BJ (cell line): Measurements from ENCODE around the gene FAM47E. TPM values are rescaled to one million over a fixed set of nuclear protein-coding genes. Genes with fewer than 3 reads are reported as not detected.

Experiments
- CTCF ChIA-PET: fragments of 350-600 bp; formaldehyde crosslinking; extraction: SDS; loops from one replicate; lab custom pipeline; 2021; ENCODE audit warnings: antibody characterized with exemption, inconsistent platforms; lab: Yijun Ruan, JAX
- POLR2A ChIA-PET: fragments of 300-600 bp; sonication (Branson Sonifier 250); formaldehyde crosslinking; extraction: SDS; loops from one replicate; lab custom pipeline; 2021; ENCODE audit warnings: antibody characterized with exemption; lab: Charles Lee
- DNase-seq: peaks from one replicate; pipeline ENCODE4 v3.0.0-alpha.2; 2011; ENCODE audit warnings: low read depth
- H3K27me3 ChIP-seq: 2 replicates; pipeline ENCODE4 v1.6.0; 2011; ENCODE audit warnings: low read length; ENCODE audit not compliant: control insufficient read depth, insufficient read depth
- H3K36me3 ChIP-seq: 2 replicates; pipeline ENCODE4 v1.5.1; 2011; ENCODE audit warnings: low read length; ENCODE audit not compliant: control insufficient read depth, insufficient read depth
- H3K4me3 ChIP-seq: 2 replicates; pipeline ENCODE4 v1.5.1; 2011; ENCODE audit warnings: low read depth, mild to moderate bottlenecking, control low read depth, low read length
- CTCF ChIP-seq: IDR thresholded peaks from 2 replicates; pipeline ENCODE4 v1.5.1; 2011; ENCODE audit warnings: low read depth, mild to moderate bottlenecking, control low read depth, inconsistent platforms, low read length, moderate library complexity; ENCODE audit not compliant: insufficient read depth
- polyA plus RNA-seq: library from polyadenylated mRNA; depleted of rRNA; stranded (reverse); fragments of >200 nt; gene quantifications from 2 replicates; pipeline ENCODE4 v1.2.3, GENCODE V29; 2011

FAM47E gene
- polyA plus RNA-seq, 1 experiment = 0.05 TPM

GRCh38 chr4:76234679-76235044 is 16.9 kb upstream of the FAM47E start:
- ChIA-PET POLR2A (no interaction called here), CTCF (interaction anchor here (1.2 kb wide), 1 partner anchor 23 kb away, joined by 3 read pairs; no protein-coding TSS in a partner anchor)
- no peak for TF ChIP-seq CTCF
- Histone ChIP-seq H3K27me3 (peaks cover 4% of the 10 kb centered on the region), H3K36me3 (no peaks in the 10 kb centered on the region), H3K4me3 (no peak overlapping the region)
- DNase-seq = no peak

- H3K27me3 ChIP-seq = peaks cover 2% of the 10 kb centered on the region
- POLR2A ChIA-PET = no interaction called here
- no peak overlapping the region for H3K4me3 ChIP-seq
- DNase-seq = no peak
- no peaks in the 10 kb centered on the region for H3K36me3 ChIP-seq
- CTCF ChIA-PET = no interaction called here
- no peak for TF ChIP-seq CTCF
Observed at GRCh38 chr4:76235407-76235806, 16.1 kb upstream of the FAM47E start.

- H3K27me3 ChIP-seq = peaks cover 2% of the 10 kb centered on the region
- POLR2A ChIA-PET = no interaction called here
- H3K36me3 ChIP-seq = no peaks in the 10 kb centered on the region
- DNase-seq = no peak
- CTCF ChIA-PET = no interaction called here
- no peak overlapping the region for H3K4me3 ChIP-seq
- no peak for TF ChIP-seq CTCF
Observed at GRCh38 chr4:76235915-76236314, 15.6 kb upstream of the FAM47E start.

GRCh38 chr4:76238236-76238635 is 13.3 kb upstream of the FAM47E start:
- DNase-seq = no peak
- peaks cover 7% of the 10 kb centered on the region for H3K27me3 ChIP-seq
- H3K36me3 ChIP-seq = no peaks in the 10 kb centered on the region
- H3K4me3 ChIP-seq = no peak overlapping the region
- CTCF ChIA-PET = no interaction called here
- no peak for TF ChIP-seq CTCF
- POLR2A ChIA-PET = no interaction called here

- peaks cover 7% of the 10 kb centered on the region for H3K27me3 ChIP-seq
- no peak for TF ChIP-seq CTCF
- H3K36me3 ChIP-seq = no peaks in the 10 kb centered on the region
- no peak overlapping the region for H3K4me3 ChIP-seq
- DNase-seq = no peak
- CTCF ChIA-PET = no interaction called here
- POLR2A ChIA-PET = no interaction called here
Observed at GRCh38 chr4:76238701-76239100, 12.8 kb upstream of the FAM47E start.
